Suppressor macrophage (primary cell): ENCODE results near the gene ITPR1.
A peak's percentile ranks its signal among the peaks of the same experiment; 100 is the strongest.

Experiments used
- DNase-seq, 4 experiments: peaks; one replicate each; pipeline ENCODE4 v3.0.0-alpha.2; 2020 to 2022

The ITPR1 gene

GRCh38 chr3:4816718-4817117 lies 323.6 kb downstream of the ITPR1 start:
- no peak for DNase-seq

GRCh38 chr3:4817128-4817527 lies 324.0 kb downstream of the ITPR1 start:
- DNase-seq: no peak

- no peak for DNase-seq
Observed at GRCh38 chr3:4818164-4818563, 325.0 kb downstream of the ITPR1 start.

- no peak for DNase-seq
Observed at GRCh38 chr3:4818986-4819693, 326.0 kb downstream of the ITPR1 start.

GRCh38 chr3:4819746-4820145 lies 326.6 kb downstream of the ITPR1 start:
- DNase-seq: no peak

GRCh38 chr3:4820296-4821121 lies 327.4 kb downstream of the ITPR1 start:
- DNase-seq: no peak

GRCh38 chr3:4821338-4821737 lies 328.2 kb downstream of the ITPR1 start:
- DNase-seq: no peak

GRCh38 chr3:4821975-4822374 lies 328.8 kb downstream of the ITPR1 start:
- DNase-seq: no peak

GRCh38 chr3:4822568-4822967 lies 329.4 kb downstream of the ITPR1 start:
- DNase-seq: no peak

GRCh38 chr3:4823385-4823784 lies 330.2 kb downstream of the ITPR1 start:
- no peak for DNase-seq

- DNase-seq: no peak
Observed at GRCh38 chr3:4823986-4824925, 331.1 kb downstream of the ITPR1 start.

GRCh38 chr3:4824926-4825325 lies 331.8 kb downstream of the ITPR1 start:
- DNase-seq: peak in 3 of 4 experiments; percentile 5 to 44 (median 5)

GRCh38 chr3:4825436-4826236 lies 332.5 kb downstream of the ITPR1 start:
- DNase-seq: peak in 2 of 4 experiments; percentile 26 to 30

GRCh38 chr3:4826237-4827100 lies 333.3 kb downstream of the ITPR1 start:
- DNase-seq: no peak

GRCh38 chr3:4827767-4828166 lies 334.6 kb downstream of the ITPR1 start:
- DNase-seq: no peak

- peak; percentile 71 to 79 (median 76) for DNase-seq
Observed at GRCh38 chr3:4828279-4829030, 335.3 kb downstream of the ITPR1 start.

- DNase-seq: peak in 1 of 4 experiments; percentile 18
Observed at GRCh38 chr3:4829031-4829394, 335.9 kb downstream of the ITPR1 start.

- no peak for DNase-seq
Observed at GRCh38 chr3:4830586-4830914, 337.4 kb downstream of the ITPR1 start.

GRCh38 chr3:4831580-4831950 lies 338.4 kb downstream of the ITPR1 start:
- DNase-seq: peak in 1 of 4 experiments; percentile 21

GRCh38 chr3:4833471-4833870 lies 340.3 kb downstream of the ITPR1 start:
- no peak for DNase-seq
